ENCODE results near the gene ALDH3B2.
"Not testable (repeated sequence)": the region's sequence is repeated elsewhere in the genome, so short reads cannot be mapped to it uniquely, and the experiment has no call there.

DNA sequence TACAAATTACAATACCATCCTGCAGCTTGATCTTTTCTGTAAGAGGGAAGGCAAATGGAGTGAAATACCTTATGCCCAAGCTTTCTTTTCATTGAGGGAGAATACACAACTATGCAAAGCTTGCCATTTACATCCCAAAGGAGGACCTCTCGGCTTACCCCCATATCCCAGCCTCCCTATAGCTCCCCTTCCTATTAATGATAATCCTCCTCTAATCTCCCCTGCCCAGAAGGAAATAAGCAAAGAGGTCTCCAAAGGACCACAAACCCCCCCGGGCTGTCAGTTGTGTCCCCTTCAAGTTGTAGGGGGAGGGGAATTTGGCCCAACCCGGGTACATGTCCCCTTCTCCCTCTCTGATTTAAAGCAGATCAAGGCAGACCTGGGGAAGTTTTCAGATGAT lies 52.5 kb downstream of the ALDH3B2 start:
- peak; percentile 49 to 50 for TF ChIP-seq POLR2A (IDR thresholded peaks at IDR 0.05; ENCODE audit: control extremely low read depth in 1 of 2, low read depth in 2 of 2, low read length in 2 of 2)
- TF ChIP-seq EP300 (IDR thresholded peaks at IDR 0.05; ENCODE audit: borderline replicate concordance in 1 of 2, low read depth in 2 of 2, low read length in 2 of 2); SUZ12 (IDR thresholded peaks at IDR 0.05; ENCODE audit: low read length); YY1 (IDR thresholded peaks at IDR 0.05; ENCODE audit: low read depth, low read length); PHF8 (conservative IDR thresholded peaks at IDR 0.05; ENCODE audit: low read depth, low read length); TCF12 (IDR thresholded peaks at IDR 0.05; ENCODE audit: low read depth, low read length); JUN (IDR thresholded peaks at IDR 0.05; ENCODE audit: low read depth, low read length); KDM1A (IDR thresholded peaks at IDR 0.05; ENCODE audit: borderline replicate concordance, low read length): not testable (repeated sequence)
- TF ChIP-seq, protein P1, sequence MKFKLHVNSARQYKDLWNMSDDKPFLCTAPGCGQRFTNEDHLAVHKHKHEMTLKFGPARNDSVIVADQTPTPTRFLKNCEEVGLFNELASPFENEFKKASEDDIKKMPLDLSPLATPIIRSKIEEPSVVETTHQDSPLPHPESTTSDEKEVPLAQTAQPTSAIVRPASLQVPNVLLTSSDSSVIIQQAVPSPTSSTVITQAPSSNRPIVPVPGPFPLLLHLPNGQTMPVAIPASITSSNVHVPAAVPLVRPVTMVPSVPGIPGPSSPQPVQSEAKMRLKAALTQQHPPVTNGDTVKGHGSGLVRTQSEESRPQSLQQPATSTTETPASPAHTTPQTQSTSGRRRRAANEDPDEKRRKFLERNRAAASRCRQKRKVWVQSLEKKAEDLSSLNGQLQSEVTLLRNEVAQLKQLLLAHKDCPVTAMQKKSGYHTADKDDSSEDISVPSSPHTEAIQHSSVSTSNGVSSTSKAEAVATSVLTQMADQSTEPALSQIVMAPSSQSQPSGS (IDR thresholded peaks at IDR 0.05; ENCODE audit: low read length) = not testable (repeated sequence)
- TF ChIP-seq, protein P2, sequence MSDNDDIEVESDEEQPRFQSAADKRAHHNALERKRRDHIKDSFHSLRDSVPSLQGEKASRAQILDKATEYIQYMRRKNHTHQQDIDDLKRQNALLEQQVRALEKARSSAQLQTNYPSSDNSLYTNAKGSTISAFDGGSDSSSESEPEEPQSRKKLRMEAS (IDR thresholded peaks at IDR 0.05) = not testable (repeated sequence)
- TF ChIP-seq, protein P3, sequence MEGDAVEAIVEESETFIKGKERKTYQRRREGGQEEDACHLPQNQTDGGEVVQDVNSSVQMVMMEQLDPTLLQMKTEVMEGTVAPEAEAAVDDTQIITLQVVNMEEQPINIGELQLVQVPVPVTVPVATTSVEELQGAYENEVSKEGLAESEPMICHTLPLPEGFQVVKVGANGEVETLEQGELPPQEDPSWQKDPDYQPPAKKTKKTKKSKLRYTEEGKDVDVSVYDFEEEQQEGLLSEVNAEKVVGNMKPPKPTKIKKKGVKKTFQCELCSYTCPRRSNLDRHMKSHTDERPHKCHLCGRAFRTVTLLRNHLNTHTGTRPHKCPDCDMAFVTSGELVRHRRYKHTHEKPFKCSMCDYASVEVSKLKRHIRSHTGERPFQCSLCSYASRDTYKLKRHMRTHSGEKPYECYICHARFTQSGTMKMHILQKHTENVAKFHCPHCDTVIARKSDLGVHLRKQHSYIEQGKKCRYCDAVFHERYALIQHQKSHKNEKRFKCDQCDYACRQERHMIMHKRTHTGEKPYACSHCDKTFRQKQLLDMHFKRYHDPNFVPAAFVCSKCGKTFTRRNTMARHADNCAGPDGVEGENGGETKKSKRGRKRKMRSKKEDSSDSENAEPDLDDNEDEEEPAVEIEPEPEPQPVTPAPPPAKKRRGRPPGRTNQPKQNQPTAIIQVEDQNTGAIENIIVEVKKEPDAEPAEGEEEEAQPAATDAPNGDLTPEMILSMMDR (IDR thresholded peaks at IDR 0.05; ENCODE audit: control extremely low read depth in 1 of 3, insufficient read depth in 1 of 3, low read depth in 1 of 3, low read length in 3 of 3) = not testable (repeated sequence)
- TF ChIP-seq POLR2AphosphoS5 (IDR thresholded peaks at IDR 0.05; ENCODE audit: low read depth, low read length) = 0 out of 2 replicates have a peak, but pooled peaks have one; percentile 40

Data from H1 (cell line).